Neural cell (in vitro differentiated cells): ENCODE results near the gene PACS2.

Experiments
- CTCF ChIP-seq: fragments of 450-650 bp; IDR thresholded peaks from 2 replicates; pipeline ENCODE4 v1.5.1; 2014; ENCODE audit warnings: antibody characterized with exemption, mild to moderate bottlenecking, moderate library complexity; ENCODE audit not compliant: poor library complexity, severe bottlenecking
- EZH2 ChIP-seq: fragments of 200-600, 300-800 bp; shearing (Covaris generic), sonication (generic); IDR thresholded peaks from 2 replicates; pipeline ENCODE4 v1.6.1; 2014; ENCODE audit warnings: antibody characterized with exemption, low read length, borderline replicate concordance, mild to moderate bottlenecking; ENCODE audit not compliant: insufficient read depth, poor library complexity, severe bottlenecking
- MXI1 ChIP-seq: fragments of 450-650 bp; conservative IDR thresholded peaks from 2 replicates; pipeline ENCODE4 v1.6.1; 2014; ENCODE audit warnings: antibody characterized with exemption, mild to moderate bottlenecking; ENCODE audit not compliant: poor library complexity, severe bottlenecking
- POLR2AphosphoS5 ChIP-seq: IDR thresholded peaks from 2 replicates; pipeline ENCODE4 v1.6.1; 2012
- RAD21 ChIP-seq: fragments of 450-650 bp; conservative IDR thresholded peaks from 2 replicates; pipeline ENCODE4 v1.6.1; 2014; ENCODE audit warnings: antibody characterized with exemption, mild to moderate bottlenecking, moderate library complexity
- REST ChIP-seq: IDR thresholded peaks from 2 replicates; pipeline ENCODE4 v1.6.1; 2012; ENCODE audit warnings: borderline replicate concordance

- TF ChIP-seq CTCF (no peak), EZH2 (no peak), RAD21 (no peak), POLR2AphosphoS5 (no peak), REST (no peak), MXI1 (no peak)
These were observed 130.7 kb downstream of the PACS2 start for GRCh38 chr14:105445290-105445689.
